Fibroblast of the conjunctiva (primary cell): ENCODE results near the gene LNX1.

Source experiments
- DNase-seq: peaks from one replicate; pipeline ENCODE4 v3.0.0-alpha.2; 2010; ENCODE audit warnings: low read depth

Gene LNX1

DNA sequence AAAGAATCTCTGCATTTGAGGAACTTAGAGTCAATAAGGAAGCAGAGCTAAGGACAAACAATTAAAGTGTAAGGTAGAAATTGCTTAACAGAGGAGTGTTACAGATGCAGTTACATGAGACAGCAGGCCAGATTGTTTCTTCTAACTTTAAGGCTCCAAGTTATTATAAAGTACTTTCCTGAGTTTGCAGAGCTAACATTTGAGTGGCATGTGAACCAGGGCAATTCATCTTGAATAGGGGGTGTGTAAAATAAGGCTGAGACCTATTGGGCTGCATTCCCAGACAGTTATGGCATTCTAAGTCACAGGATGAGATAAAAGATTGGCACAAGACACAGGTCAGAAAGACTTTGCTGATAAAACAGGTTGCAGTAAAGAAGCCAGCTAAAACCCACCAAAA is 7.6 kb upstream of the LNX1 start:
- DNase-seq = no peak

DNA sequence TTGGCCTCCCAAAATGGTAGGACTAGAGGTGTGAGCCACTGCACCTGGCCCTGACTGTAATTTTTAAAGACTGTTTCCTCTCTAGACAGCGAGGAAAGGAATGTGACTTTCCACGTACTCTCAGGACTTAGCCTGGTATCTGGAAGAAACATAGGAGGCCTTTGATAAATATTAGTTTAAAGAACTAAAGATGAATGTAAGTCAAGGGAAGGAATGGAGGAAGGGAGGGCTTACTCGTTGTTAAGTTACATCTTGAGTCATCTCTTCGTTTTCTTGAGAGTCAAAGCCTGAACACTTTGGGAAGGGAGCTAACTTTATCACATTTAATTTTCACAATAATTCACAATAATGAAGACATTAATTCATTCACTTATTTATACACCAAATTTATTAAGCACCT is 7.2 kb upstream of the LNX1 start:
- no peak for DNase-seq

DNA sequence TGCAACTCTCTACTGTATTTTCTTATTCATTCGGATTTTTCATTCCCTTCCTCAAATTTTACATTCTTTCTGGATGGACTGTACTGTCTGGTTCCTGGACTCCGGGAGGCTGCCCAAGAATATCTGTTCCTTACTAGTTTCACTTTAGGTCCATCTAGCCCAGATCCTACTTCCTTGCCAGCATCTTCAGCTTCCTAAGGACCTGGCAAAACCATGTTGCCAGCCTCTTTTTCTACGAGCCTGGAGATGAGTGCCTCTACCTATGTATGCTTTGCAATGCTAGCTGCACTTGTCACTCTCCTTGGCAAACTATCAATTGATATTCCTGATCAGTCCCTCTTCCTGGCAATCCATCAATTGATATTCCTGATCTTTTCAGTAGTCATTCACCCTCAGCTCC is 5.6 kb upstream of the LNX1 start:
- DNase-seq = no peak

DNA sequence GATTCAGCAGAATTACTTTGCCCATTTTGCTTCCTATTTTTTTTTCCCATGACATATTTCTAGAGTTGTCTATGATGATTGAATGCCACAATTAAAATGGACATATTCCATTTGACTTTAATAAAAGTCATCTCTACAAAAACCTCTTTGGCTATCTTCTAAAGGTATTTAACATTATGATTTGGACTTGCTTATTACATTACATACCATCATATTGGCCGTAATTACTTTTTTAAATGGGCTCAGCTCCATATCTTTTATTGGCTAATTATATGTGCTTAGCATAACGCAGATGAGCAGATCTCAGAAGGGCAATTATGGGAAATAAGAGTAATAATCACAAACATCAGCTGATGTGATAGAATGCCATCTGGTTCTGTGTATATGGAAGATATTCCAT is 4.5 kb upstream of the LNX1 start:
- no peak for DNase-seq

DNA sequence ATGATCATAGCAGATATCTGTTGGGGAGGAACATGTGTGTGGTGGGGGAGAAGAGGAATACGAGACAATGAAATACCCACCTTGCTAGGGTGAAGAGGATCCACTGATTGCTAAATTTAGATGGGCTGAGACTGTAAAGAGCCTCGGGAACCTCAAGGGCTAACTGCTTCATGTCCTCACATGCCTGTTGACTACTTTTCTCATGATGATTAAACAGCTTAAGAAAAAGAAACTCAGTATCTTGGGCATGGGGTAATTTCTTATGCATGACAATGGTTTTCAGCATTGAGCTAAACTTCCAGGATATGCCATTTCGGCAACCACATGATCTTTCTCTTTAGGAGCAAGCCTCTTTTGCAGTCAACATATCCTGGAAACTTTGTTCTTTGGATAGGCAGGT is 3.9 kb upstream of the LNX1 start:
- no peak for DNase-seq

DNA sequence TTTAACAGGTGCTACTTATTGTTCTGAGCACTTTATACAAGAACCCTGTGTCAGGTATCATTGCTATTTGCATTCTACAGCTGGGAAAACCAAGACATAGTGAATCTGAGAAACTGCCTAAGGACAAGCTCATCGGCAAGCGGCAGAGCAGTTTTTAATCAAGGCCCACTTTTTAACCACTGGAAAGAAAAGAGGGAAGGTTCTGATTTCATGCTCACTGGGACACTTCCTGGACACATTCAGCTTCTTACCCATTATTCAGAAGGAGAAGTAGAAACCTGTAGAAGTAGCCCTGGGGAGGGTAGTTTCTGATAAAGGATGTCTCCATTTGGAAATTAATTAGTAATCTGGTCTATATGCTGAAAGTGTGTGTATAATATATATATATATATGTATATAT is 2.5 kb upstream of the LNX1 start:
- DNase-seq = no peak

DNA sequence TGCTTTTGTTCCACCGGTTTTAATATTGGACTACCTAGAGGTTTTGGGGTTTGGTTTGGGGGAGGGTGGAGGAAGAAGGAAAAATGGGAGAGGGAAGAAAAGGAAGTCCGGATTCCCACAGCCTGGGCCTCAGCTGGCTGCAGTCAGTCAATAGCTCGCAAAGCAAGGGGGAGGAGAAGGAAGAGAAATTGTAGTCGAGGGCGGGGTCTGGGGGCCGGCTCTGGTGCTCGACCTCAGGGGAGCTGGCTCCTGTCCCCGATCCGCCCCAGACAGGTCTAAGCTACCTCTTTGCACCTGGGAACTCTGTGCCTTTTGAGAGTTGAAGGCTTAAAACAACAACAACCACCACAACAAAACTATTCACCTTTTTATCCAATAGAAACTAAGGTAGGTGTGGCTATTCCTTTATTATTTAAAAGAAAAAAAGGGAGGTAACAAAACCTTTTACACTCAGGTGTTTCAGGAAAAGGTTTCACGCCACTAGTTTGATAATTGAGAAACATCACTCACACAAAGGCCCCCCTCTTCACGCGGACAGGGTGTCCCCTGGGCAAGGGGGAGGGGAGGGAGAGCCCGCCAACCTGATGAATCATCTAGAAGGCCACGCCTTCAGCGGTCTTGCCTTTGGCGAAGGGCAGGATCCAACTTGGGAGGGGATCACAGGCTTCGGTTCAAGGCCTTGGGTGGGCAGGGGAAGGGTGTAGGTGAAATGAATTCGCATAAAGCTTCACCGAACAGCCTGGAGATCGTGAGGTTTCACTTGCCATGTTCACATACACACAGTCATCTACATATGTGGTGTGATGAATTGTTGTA is 1.6 kb upstream of the LNX1 start:
- DNase-seq = no peak

DNA sequence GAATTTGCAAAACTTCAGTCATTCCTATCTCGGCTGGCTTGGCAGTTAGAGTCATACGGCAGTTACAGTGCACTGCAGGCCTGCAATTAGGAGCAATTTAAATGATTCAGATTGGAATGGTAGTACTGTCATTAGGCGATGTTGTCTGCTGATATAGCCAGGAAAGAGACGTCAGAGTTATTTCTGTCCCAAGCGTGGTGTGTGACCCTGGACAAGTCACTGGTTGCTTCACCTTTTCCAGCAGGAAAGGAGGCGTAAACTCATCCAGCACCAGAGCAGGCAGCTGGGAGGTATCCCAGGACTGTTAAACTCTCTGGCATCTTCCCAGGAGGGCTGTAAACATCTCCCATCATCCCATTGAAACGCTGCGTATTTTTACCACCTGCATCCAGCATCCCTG is 836 bp upstream of the LNX1 start:
- DNase-seq = no peak

DNA sequence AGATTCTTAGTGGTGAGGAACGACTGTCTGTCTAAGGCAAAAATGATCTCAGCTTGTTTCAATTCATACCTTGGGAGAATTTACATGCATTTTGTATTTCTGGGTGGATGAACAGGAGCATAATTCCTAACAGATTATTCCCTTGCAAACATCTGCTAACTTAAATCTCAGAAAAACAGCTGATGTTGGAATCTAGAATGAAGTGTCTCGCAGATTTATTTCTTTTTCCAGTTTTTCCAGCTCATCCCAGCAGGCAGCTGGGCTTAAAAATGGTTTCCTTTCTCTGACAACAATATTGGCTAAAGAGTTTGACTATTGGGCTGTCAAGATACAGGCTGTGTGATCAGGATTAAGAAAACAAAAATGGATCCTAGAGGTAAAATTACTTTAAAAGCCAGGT is 1.1 kb downstream of the LNX1 start:
- no peak for DNase-seq

DNA sequence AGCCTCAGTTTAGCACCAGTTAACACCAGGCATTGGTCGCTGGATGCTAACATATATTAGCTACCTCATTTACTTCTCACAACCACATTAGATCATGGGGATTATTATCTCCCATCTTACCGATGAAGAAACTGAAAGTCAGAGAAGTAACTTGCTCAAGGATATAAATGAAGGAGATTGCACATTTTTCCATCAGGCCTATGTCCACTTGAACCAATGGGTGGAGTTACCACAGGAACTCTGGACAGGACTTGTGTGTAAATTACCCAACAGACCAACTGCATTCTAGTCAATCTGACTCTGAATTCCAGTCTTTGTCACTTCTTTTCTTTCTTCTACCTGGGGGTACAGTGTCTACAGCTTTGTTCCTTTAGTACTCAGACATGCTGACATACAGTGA is 1.8 kb downstream of the LNX1 start:
- DNase-seq = no peak

DNA sequence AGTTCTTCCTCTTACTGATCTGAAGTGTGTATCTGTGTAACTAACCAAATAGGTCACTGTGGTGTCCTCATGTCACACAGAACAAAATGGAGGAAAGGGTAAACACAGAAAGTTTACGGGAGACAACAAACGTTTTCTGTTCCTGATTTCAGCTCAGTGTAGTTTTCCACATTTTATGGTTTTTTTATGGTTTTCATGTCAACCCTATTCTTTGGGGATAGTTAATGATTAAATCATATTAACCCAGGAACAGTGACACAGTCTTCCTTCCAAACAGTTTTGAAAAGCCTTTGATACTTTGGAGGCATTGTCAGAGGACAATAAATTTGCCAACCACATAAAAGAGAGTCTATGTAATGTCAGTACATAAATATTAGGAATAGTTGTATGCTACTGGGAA is 4.2 kb downstream of the LNX1 start:
- DNase-seq = no peak

DNA sequence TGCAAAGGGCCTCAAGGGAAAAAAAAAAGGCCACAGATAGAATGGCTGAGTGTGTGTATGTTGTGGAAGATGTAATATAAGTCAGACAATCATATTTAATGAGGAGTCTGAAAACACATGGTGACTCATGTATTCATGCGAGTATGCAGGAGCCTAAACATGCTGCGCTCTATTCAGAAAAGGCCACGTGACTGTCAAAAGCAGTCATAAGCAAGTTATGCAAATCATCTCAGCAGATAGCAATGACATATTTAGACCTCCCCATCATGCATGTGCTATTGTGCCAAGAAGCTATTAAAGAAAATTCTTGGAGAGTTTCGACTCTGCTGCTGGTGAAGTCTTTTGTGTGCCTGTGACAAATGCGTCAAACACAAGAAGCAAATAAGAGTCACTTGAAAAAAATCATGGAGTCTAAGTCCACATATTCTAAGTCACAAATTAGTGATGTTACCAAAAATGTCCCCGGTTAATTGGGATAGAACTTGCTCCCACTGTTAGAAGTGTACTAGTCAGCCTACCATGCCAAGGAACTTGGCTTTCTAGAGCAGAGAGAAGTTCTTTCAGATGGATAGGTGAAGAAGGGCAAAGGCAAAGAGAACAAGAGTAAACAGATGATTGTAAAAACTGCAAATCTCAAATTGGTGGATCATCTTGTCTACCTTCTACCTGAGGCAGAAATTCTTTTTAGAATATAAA is 5.0 kb downstream of the LNX1 start:
- DNase-seq = peak; percentile 76

DNA sequence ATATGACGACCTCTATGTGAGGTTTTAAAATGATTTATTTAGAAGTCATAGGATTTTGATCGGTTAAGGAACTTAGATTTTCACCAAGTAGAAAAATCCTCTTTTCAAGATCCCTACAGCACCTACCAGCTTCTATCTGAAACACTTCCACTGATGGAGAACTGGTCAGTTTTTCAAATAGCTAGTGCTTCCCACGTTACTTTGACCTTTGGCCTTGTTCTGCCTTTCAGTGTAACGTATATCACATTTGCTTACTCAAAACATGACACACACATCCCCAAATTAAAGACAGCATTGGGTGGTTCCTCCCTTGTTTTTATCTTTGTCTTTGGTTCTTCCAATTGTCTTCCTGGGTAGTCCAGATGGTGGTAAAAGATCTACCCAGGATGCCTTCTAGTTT is 6.6 kb downstream of the LNX1 start:
- DNase-seq = no peak

DNA sequence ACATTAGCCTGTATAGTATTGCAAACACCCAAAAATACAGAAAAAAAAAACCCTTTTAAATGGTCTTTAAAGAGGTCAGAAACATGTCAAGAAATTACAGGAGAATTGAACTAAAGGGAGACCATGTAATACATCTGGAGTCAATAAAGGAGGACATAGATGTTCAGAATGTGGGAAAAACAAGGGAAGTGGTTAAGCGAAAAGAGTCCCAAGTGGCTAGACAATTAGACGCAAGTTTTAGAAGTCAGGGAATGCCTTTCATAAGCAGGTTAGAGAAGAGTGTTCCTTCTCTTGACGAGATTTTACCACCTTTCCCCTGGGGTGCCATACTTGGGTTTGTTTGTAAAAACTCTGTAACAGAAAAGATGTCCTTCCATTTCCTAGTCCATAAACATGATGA is 7.8 kb downstream of the LNX1 start:
- DNase-seq = no peak

DNA sequence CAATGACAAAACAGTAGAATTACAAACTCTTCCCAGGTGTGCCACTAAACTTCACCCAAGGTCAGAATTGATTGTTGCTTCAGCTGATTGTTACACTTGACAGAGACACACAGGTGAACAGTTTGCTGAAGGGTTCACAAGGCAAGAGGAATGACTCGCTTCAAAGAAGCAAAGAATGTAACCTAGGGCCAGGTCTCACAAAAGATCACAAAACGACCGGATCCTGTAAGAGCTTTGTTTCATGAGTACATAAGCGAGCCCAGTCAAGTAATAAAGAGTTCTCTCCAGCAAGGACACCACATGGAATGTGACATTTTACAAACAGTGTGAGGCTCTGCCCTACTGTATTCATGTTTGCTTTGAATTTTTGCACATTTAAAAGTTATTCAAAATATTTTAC is 9.1 kb downstream of the LNX1 start:
- no peak for DNase-seq

DNA sequence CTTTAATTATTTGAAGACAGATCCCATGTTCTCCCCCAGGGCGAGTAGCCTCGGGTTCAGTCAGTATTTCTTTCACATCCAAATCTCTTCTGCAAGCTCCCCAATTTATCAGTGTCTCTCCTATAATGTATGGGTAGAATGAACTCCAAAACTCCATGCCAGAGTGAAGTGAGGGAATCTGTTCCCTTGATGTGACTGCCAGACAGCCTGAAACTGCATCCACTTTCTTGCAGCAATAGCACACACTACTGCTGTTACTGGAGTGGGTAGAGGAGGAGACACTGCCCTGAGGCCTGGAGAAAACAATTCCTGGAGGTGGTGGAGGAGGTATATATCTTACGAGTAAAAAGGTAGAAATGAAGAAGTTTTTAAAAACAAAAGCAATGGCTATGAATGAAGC is 11.0 kb downstream of the LNX1 start:
- no peak for DNase-seq

DNA sequence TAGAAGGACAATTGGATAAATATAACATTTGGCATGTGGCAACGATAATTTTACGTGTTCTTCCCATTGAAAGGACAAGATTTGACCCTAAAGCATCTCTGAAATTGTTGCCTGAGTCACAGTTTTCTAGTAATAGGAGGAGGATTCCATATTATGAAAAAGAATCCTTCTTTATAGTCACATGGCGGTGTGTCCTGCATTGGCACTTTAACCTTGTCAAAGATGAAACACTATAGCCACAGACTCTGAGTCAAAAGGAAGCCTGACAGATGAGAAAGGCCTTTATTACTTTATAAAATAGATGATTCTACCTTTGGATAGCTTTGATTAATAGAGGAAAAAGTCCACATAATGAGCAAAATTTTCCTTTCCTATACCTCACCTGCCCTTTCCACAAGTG is 11.5 kb downstream of the LNX1 start:
- no peak for DNase-seq

DNA sequence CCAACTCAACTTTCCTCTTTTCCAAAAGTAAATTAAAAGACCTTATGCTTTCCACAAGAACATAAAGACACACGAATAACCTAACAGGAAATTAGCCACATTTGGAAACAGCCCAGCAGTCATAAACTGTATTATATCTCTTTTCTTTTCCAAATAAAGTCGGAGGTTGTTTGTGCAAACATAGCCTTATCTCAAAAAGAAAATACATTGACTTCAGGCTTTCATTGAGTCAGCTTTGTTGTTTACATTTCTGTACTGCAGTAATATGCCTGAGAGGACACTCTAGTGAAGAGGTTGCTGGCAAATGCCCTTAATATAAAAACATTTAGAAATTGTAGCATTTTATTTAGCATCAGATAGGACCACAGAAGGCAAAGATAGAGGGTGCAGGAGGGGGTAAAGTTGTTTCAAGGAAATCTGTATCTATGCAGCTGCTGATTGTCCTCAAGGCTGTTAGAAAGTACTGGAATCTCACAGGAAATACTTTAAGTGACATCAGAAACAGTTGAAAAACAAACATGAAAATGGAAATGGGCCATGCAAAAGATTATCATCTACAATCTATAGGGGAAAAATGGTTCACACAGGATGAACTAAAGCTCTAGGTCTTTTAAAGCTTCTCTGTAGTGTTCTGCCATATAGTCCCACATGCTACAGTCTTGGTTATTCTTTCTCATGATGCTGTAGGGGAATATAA is 14.5 kb downstream of the LNX1 start:
- DNase-seq = no peak

DNA sequence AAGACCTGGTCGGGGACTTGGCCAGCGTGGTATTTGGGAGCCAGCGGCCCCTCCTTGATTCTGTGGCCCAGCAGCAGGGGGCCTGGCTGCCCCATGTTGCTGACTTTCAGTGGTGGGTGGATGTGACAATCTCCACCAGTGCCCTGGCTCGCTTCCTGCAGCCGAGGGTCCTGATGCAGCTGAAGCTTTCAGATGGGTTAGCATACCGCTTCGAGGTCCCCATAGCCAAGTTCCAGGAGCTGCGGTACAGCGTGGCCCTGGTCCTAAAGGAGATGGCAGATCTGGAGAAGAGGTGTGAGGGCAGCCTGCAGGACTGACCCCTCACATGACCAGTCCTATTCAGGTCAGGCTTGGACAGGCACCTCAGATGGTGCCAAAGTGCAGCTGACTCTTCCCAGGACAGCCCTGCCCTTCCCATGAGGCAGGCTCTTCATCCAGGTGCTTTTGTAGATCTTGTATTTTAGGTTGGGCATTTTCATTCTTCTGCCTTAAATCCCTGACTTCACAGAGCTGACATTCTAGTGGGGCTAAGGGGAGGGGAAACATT is 15.1 kb downstream of the LNX1 start:
- DNase-seq = no peak

DNA sequence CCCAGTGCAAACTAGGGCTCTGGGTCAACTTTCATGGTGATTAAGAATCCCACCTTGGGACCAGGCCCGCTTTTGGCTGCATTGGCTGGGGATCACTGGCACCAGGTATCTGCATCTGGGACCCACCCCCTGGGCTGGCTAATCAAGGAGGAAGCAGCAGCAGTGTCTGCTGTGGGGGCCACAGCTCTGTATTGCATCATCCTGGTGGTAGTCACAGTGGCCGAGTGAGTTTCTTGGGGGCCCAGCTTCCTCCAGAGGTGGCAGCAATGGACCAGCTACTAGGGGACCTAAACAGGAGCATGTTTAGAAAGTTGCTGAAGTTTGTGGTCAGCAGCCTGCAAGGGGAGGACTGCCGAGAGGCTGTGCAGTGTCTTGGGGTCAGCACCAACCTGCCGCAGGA is 15.7 kb downstream of the LNX1 start:
- DNase-seq = no peak

DNA sequence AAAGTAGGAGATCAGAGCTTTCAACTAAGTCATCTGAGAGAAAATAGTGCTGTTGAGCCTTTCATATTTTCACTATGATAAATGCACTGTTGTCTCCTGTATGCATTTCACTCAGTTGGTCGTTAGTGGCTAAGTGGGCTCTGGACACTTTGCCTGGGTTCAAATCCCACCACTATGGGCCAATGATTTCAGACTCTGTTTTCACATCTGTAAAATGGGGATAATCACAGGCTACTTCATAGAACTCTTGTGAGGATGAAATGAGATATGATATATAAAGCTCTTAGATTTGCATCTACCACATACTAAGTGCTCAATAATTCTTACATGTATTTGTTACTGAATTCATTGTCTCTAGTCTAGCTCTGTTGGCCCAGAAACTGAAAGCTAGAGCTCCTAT is 16.8 kb downstream of the LNX1 start:
- no peak for DNase-seq

DNA sequence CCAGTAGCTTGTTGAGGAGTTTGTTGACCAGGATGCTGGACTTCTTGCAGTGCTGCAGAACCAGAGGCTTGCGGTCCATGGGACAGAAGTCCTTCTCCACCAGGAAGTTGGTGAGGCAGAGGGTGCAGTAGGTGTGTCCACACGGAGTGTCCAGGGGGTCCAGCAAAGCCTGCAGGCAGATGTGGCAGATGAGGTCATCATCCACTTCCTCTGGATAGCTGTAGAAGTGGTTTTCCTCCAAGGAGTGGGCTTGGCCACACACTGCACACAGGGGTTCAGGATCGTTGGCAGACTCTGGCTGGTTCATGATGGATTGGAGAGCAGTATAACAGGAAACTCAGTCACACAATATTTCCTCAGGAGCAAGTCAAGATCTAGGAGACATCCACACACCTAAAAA is 17.6 kb downstream of the LNX1 start:
- DNase-seq = no peak

DNA sequence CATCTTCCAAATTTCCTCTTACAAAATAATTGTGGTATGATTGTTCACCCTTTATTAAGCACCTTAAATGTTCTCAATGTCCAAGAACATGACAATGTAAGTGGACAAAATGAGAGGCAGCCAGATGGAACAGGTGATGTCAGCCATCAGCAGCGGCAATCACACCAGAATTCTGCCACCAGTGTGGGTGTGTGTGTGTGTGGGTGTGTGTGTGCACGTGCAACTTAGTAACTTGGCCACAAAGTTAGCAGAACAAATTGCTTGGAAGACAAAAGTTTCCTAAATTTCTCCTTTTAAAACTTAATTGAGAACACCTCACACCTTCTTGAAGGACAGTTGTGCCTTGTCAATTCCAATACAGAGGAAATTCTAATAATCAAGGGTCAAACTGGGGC is 18.7 kb downstream of the LNX1 start:
- DNase-seq = no peak
